Subcutaneous adipose tissue (tissue), 4 donors: ENCODE data around the gene SCYL1. TPM values are rescaled to one million over a fixed set of nuclear protein-coding genes. Genes with fewer than 3 reads are reported as not detected.

ENCODE experiments used
- CTCF ChIP-seq: fragments of 450-650 bp; IDR thresholded peaks from one replicate; pipeline ENCODE4 v1.5.1; 2016; ENCODE audit warnings: low read depth, mild to moderate bottlenecking, control low read depth, antibody characterized with exemption, moderate library complexity
- total RNA-seq, 4 donors: library from RNA; depleted of rRNA; stranded (reverse); fragments of >200 nt; gene quantifications; one replicate each; pipeline ENCODE4 v1.1.0, GENCODE V29; 2016

The SCYL1 gene
- total RNA-seq, 4 donors from 2014 or later, result 63.1 to 85.3 (median 67.0) TPM

GRCh38 chr11:65525546-65526480 is 930 bp downstream of the SCYL1 start:
- no peak for TF ChIP-seq CTCF

- no peak for TF ChIP-seq CTCF
These were observed 1.9 kb downstream of the SCYL1 start for GRCh38 chr11:65526744-65527143.

GRCh38 chr11:65528819-65529350 is 4.0 kb downstream of the SCYL1 start:
- no peak for TF ChIP-seq CTCF

- TF ChIP-seq CTCF, result no peak
These were observed 4.7 kb downstream of the SCYL1 start for GRCh38 chr11:65529475-65530156.

- TF ChIP-seq CTCF, result no peak
These were observed 5.2 kb downstream of the SCYL1 start for GRCh38 chr11:65530157-65530496.

GRCh38 chr11:65532388-65533064 is 7.6 kb downstream of the SCYL1 start:
- no peak for TF ChIP-seq CTCF

GRCh38 chr11:65535102-65535501 is 10.2 kb downstream of the SCYL1 start:
- no peak for TF ChIP-seq CTCF
